Retina (tissue), 1 donor: ENCODE measurements around the gene KRTAP8-1.

ENCODE experiments used
- DNase-seq: peaks from one replicate; pipeline ENCODE4 v3.0.0-alpha.2; 2016

KRTAP8-1 gene

GRCh38 chr21:30813174-30813573, at the start of gene KRTAP8-1:
Gene KRTAP8-1, minus strand, starts transcription at chr21:30813274. Its CDS starts 54 bp downstream, at chr21:30813220.
- no peak for DNase-seq

- no peak for DNase-seq
Measured at GRCh38 chr21:30847627-30848500, 34.8 kb upstream of the KRTAP8-1 start.

GRCh38 chr21:30842990-30843389, 29.9 kb upstream of the KRTAP8-1 start:
- no peak for DNase-seq

GRCh38 chr21:30839304-30839703, 26.2 kb upstream of the KRTAP8-1 start:
- DNase-seq = no peak

- no peak for DNase-seq
Measured at GRCh38 chr21:30838536-30838935, 25.5 kb upstream of the KRTAP8-1 start.

- no peak for DNase-seq
Measured at GRCh38 chr21:30831194-30831765, 18.2 kb upstream of the KRTAP8-1 start.

GRCh38 chr21:30829659-30830058, 16.6 kb upstream of the KRTAP8-1 start, which contains the start of gene KRTAP7-1:
Gene KRTAP7-1, minus strand, starts transcription at chr21:30829759. Its CDS starts 61 bp downstream, at chr21:30829698.
- DNase-seq = no peak

GRCh38 chr21:30818837-30819610, 6.0 kb upstream of the KRTAP8-1 start:
- DNase-seq = no peak

GRCh38 chr21:30800605-30801004, 12.5 kb downstream of the KRTAP8-1 start:
- no peak for DNase-seq

GRCh38 chr21:30793581-30794314, 19.3 kb downstream of the KRTAP8-1 start:
- no peak for DNase-seq

- no peak for DNase-seq
Measured at GRCh38 chr21:30779249-30779648, 33.8 kb downstream of the KRTAP8-1 start.

- DNase-seq = no peak
Measured at GRCh38 chr21:30769724-30770431, 43.2 kb downstream of the KRTAP8-1 start.
